Kidney (tissue), 14 donors: ENCODE measurements around the gene MRNIP. TPM values are rescaled to one million over a fixed set of nuclear protein-coding genes. Genes with fewer than 3 reads are reported as not detected.

Experiments
- DNase-seq, 5 donors: peaks; one replicate each; pipeline ENCODE4 v3.0.0-alpha.2; 2013 to 2020
- FAIRE-seq: peaks from 2 replicates; lab custom pipeline; 2012; peaks lifted over from hg19 to GRCh38; lab: Jason Lieb, UNC
- H3K27ac ChIP-seq, 2 donors: one replicate each; pipeline ENCODE4 v1.7.0; 2013; ENCODE audit warnings: low read depth in 2 of 2, low read length in 2 of 2, inconsistent platforms in 1 of 2
- H3K27me3 ChIP-seq: one replicate; pipeline ENCODE4 v1.7.1; 2013; ENCODE audit warnings: low read length, inconsistent platforms; ENCODE audit not compliant: control insufficient read depth, insufficient read depth
- H3K36me3 ChIP-seq, 3 donors: one replicate each; pipeline versions ENCODE4 v1.7.0 to v1.7.1; 2013; ENCODE audit warnings: low read length in 3 of 3, control low read depth in 1 of 3, inconsistent platforms in 1 of 3; ENCODE audit not compliant: insufficient read depth in 3 of 3, control insufficient read depth in 2 of 3
- H3K4me1 ChIP-seq, 3 donors: one replicate each; pipeline versions ENCODE4 v1.7.0 to v1.7.1; 2013; ENCODE audit warnings: low read length in 3 of 3, inconsistent platforms in 1 of 3, low read depth in 1 of 3; ENCODE audit not compliant: control insufficient read depth in 2 of 3, insufficient read depth in 2 of 3
- H3K4me3 ChIP-seq, 3 donors: one replicate each; pipeline versions ENCODE4 v1.7.0 to v1.8.1; 2013; ENCODE audit warnings: low read length in 3 of 3, control low read depth in 1 of 3, inconsistent platforms in 1 of 3
- H3K9ac ChIP-seq, 3 donors: one replicate each; pipeline versions ENCODE4 v1.7.0 to v1.7.1; 2013; ENCODE audit warnings: low read length in 3 of 3, control low read depth in 1 of 3, inconsistent platforms in 1 of 3
- H3K9me3 ChIP-seq, 3 donors: one replicate each; pipeline versions ENCODE4 v1.7.0 to v1.7.1; 2013; ENCODE audit warnings: low read length in 3 of 3, control low read depth in 1 of 3, inconsistent platforms in 1 of 3; ENCODE audit not compliant: control insufficient read depth in 2 of 3, insufficient read depth in 1 of 3
- intact Hi-C: fragments of 100-400 bp; cut with DNase I; formaldehyde crosslinking; loops from one replicate; pipeline ENCODE4 v1.11.1; 2022
- polyA plus RNA-seq: library from polyadenylated mRNA; stranded (reverse); fragments of 350-450 nt; fragmentation: Illumina TruSeq; extraction: RNeasy Lipid Tissue Mini Kit (QIAGEN cat#74804); gene quantifications from one replicate; pipeline ENCODE4 v1.2.3, GENCODE V29; 2014; ENCODE audit warnings: low read depth, low replicate concordance; ENCODE audit not compliant: insufficient read depth
- total RNA-seq: library from RNA; stranded (reverse); fragmentation: NEBNext Ultra II Directional; extraction: Animal tissue kit (Norgen Biotek cat#: 25700); gene quantifications from one replicate; pipeline ENCODE4 v1.2.1, GENCODE V29; 2021
- TF ChIP-seq, protein P1 (sequence below): IDR thresholded peaks from 3 replicates; pipeline ENCODE4 v1.5.1; 2012; ENCODE audit warnings: mild to moderate bottlenecking, moderate library complexity, borderline replicate concordance; ENCODE audit not compliant: insufficient read depth; ENCODE audit errors: extremely low read depth
- donor health status: control.
- donor health status: control.
- donor health status: control.
- donor health status: control.
- donor health status: control.
- donor health status: DM: yes; HTN: yes; CAD: no.
- donor health status: Normal renal cell carcinoma (clear cell type).

MRNIP gene
- total and polyA plus RNA-seq, 2 donors from 2014 or later: 25.3 to 36.6 TPM

DNA sequence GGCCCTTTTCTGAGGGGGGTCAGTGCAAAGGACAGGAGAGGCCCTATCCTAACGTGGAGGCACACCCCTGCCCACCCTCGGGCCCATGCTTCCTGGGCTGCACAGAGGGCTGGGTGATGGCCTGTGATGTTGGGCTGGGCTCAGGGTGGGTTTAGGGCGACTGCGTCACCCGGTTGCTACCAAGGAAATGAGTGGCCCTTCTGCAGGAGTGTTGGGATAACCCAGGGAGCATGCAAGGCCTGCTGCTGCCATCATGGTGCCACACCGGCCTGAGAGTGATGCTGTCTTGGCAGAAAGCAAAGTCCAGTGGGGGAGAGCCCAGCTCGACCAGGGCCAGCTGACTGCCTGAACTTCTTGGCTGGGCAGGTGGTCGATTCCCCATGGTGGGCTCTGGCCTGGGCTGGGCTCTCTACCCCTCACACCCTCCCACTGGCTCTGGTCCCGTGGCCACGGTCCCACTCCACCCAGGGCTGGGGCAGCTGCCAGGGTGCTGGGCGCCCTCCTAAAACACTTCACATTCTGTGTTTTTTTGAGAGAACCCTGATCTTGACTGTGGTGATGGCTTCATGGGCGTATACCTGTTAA lies 21.5 kb upstream of the MRNIP start:
- no peaks in the 10 kb centered on the region for H3K4me1 ChIP-seq
- DNase-seq: peak in 1 of 5 donors; percentile 36
- peaks cover 9 to 29% (median 20%) of the 10 kb centered on the region in 3 donors for H3K36me3 ChIP-seq
- no peaks in the 10 kb centered on the region for H3K27me3 ChIP-seq
- H3K27ac ChIP-seq: no peak overlapping the region
- FAIRE-seq: no peak
- H3K9me3 ChIP-seq: peaks cover 0 to 5% (median 0%) of the 10 kb centered on the region in 3 donors
- no peak overlapping the region for H3K4me3 ChIP-seq
- H3K9ac ChIP-seq: no peak overlapping the region
- intact Hi-C loops: no loop called here
- TF ChIP-seq, protein P1, sequence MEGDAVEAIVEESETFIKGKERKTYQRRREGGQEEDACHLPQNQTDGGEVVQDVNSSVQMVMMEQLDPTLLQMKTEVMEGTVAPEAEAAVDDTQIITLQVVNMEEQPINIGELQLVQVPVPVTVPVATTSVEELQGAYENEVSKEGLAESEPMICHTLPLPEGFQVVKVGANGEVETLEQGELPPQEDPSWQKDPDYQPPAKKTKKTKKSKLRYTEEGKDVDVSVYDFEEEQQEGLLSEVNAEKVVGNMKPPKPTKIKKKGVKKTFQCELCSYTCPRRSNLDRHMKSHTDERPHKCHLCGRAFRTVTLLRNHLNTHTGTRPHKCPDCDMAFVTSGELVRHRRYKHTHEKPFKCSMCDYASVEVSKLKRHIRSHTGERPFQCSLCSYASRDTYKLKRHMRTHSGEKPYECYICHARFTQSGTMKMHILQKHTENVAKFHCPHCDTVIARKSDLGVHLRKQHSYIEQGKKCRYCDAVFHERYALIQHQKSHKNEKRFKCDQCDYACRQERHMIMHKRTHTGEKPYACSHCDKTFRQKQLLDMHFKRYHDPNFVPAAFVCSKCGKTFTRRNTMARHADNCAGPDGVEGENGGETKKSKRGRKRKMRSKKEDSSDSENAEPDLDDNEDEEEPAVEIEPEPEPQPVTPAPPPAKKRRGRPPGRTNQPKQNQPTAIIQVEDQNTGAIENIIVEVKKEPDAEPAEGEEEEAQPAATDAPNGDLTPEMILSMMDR: no peak

DNA sequence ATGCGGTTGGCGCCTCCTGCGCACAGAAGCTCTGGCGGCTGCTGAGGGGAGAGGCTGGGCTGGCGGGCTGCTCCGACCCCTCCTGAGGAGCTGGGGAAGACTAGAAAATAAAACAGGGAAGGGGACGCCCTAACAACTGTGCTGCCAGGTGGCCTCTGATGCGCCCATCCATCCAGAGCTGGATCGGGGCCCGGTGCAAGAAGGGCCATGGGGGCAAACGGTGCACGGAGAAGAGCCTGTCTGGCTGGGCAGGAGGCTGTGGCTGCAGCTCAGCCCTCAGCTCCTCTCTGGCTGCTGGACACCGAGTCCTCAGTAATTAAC lies 21.0 kb upstream of the MRNIP start:
- no peaks in the 10 kb centered on the region for H3K4me1 ChIP-seq
- peaks cover 7 to 26% (median 23%) of the 10 kb centered on the region in 3 donors for H3K36me3 ChIP-seq
- H3K9me3 ChIP-seq: peaks cover 0 to 5% (median 0%) of the 10 kb centered on the region in 3 donors
- H3K4me3 ChIP-seq: no peak overlapping the region
- no peak for DNase-seq
- H3K27ac ChIP-seq: no peak overlapping the region
- TF ChIP-seq, protein P1: no peak
- H3K27me3 ChIP-seq: no peaks in the 10 kb centered on the region
- intact Hi-C loops: no loop called here
- FAIRE-seq: no peak
- no peak overlapping the region for H3K9ac ChIP-seq

DNA sequence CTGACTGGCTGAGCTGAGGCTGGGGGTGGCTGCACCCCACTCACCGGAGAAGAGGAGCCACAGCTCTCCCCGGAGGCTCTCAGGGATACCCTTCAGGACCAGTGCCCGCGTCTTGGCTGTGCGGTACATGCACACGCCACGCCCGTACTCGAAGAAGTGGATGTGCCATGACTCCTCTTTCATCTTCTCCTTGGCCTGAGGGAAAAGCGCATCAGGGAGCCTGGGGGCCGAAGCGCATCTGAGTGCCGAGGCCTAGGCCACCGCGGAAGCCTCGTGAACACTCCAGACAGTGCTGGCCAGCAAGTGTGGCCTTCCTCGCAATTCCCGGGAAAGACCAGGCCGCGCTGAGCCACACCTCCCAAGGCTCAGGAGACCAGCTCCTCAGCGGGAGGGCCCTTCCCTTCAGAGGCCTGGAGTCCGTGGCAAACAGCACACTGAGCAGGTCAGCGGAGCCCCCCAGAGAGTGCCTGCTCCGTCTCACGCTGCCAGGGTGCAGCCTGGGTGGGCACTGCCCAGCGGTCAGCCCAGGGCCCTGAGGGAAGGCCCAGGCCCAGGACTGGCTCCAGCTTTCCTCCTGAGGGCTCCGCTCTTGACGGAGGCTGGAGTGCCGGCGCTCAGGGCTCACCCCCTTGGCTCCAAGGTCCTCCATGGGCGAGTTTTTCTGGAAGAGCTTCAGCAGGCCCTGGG lies 20.5 kb upstream of the MRNIP start:
- TF ChIP-seq, protein P1: no peak
- DNase-seq (no peak), FAIRE-seq (no peak)
- Histone ChIP-seq H3K4me3 (no peak overlapping the region), H3K36me3 (peaks cover 4 to 22% (median 20%) of the 10 kb centered on the region in 3 donors), H3K9me3 (peaks cover 0 to 5% (median 0%) of the 10 kb centered on the region in 3 donors), H3K4me1 (no peaks in the 10 kb centered on the region), H3K27me3 (no peaks in the 10 kb centered on the region), H3K9ac (no peak overlapping the region), H3K27ac (no peak overlapping the region)
- intact Hi-C loops: no loop called here
